GM21786 (cell line): ENCODE data around the gene FGF22.

Source experiments
- ATAC-seq: cut with Tn5 transposase; IDR thresholded peaks from one replicate; pipeline ENCODE4 v1.9.1; 2021; ENCODE audit not compliant: unreplicated experiment

The FGF22 gene

DNA sequence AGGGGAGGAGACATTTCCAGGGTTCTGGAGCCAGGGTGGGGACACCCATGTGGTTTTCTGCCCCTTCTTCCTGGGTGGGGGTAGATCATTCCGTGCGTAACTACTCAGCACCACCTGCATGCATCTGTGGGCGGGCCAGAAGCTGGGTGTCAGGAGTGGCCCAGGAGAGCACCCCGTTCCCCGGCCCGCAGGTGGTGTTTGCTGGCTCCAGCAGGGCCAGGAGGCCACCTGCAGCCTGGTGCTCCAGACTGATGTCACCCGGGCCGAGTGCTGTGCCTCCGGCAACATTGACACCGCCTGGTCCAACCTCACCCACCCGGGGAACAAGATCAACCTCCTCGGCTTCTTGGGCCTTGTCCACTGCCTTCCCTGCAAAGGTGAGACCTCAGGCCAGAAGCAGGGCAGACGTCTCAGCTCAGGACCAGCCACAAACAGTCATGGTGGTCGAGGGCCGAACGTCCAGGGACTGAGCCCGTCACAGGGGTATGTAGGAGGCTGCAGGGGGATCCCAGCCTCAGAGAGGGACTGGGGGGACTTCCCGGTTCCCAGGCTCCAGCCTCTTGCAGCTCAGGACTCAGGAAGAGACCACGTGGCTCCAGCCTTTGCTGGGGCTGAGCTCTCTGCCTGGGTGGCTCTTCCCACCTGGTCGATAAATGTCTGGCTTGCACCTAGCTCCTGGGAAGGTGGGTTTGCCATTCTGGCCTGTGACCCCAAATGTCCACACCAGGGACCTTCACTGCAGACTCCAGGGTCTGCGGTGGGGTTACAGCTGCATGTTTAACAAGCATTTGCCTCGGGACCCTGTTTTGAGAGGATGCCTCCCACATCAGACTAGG, 38.1 kb downstream of the FGF22 start:
- ATAC-seq, result no peak

- ATAC-seq, result no peak
Measured at GRCh38 chr19:678791-679388, 39.2 kb downstream of the FGF22 start.

DNA sequence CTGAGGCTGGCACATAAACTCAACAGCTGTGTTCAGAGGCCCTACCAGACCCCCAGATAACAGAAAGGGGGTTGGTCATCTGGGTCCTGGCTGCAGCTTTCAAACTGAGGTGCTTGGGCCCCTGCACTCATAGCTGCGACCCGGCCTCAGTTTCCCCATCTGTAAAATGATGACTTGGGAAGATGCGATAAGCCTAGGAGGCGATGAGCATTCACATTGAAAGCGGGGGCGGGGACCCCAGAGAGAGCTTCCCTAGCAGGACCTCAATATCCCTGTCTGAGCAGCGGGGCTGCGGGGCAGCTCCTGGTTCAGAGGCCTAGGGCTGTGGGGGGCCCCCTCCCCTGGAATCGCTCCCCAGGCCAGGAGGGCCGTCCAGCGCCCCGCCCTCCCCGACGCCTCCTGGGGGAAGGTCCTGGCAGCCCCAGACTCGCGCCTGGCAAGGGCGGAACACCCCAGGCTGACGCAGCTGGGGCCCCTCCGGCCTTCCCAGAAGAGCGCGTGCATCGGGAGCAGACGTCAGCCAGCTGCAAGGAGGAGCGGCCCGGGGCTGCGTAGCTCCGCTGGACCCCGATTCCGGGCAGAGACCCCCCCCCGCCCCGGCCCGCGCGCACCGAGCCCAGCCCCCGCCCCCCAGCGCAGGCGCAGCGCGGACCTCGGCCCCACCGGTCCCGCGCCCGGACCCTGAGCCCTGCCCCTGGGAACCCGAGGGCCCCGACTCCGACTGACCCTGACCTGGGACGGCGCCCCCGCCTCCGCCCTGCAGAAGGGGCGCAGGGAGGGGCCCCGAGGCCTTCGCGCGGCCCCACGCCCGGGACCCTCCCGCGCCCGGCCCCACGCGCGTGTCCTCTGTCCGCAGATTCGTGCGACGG, 40.0 kb downstream of the FGF22 start:
- ATAC-seq, result no peak

DNA sequence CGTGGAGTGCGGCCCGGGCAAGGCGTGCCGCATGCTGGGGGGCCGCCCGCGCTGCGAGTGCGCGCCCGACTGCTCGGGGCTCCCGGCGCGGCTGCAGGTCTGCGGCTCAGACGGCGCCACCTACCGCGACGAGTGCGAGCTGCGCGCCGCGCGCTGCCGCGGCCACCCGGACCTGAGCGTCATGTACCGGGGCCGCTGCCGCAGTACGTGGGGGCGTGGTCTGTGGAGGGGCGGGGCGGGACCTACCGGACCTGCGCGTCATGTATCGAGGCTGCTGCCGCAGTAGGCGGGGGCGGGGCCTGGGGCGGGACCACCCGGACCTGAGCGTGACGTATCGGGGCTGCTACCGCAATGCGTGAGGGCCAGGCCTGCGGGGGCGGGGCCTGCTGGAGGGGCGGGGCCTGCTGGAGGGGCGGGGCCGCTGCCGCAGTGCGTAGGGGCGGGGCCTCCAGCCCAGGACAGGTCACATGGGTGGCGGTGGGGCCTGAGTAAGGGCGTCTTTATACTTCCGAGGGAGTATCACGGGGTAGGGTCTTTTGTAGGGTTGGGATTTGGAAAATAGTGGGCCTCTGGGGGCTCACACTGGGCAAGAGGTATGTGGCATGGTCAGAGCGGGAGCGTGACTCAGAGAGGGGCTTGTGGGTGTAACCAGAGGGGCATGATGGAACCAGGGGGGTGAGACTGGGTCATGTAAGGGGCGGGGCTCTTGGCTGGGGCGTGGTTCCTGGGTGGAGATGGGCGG, 40.8 kb downstream of the FGF22 start:
- peak; percentile 72 for ATAC-seq

DNA sequence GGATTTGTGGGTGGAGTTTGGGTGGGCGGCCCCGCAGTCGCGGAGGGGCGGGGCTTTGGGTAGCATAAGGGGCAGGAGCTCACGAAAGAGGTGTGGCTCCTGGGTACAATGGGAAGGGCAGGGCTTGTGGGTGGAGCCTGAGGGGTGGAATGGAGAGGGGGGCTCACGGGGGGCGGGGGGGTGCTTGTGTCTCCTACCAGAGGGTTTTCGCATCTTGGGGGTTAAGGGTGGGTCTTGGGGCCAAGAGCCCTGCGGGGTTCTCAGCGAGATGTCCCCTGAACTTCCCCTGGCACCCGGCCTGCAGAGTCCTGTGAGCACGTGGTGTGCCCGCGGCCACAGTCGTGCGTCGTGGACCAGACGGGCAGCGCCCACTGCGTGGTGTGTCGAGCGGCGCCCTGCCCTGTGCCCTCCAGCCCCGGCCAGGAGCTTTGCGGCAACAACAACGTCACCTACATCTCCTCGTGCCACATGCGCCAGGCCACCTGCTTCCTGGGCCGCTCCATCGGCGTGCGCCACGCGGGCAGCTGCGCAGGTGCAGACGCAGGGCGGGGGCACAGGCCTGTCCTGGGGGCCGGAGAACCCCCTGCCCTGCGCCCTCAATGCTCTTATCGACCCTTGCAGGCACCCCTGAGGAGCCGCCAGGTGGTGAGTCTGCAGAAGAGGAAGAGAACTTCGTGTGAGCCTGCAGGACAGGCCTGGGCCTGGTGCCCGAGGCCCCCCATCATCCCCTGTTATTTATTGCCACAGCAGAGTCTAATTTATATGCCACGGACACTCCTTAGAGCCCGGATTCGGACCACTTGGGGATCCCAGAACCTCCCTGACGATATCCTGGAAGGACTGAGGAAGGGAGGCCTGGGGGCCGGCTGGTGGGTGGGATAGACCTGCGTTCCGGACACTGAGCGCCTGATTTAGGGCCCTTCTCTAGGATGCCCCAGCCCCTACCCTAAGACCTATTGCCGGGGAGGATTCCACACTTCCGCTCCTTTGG, 41.6 kb downstream of the FGF22 start:
- no peak for ATAC-seq

DNA sequence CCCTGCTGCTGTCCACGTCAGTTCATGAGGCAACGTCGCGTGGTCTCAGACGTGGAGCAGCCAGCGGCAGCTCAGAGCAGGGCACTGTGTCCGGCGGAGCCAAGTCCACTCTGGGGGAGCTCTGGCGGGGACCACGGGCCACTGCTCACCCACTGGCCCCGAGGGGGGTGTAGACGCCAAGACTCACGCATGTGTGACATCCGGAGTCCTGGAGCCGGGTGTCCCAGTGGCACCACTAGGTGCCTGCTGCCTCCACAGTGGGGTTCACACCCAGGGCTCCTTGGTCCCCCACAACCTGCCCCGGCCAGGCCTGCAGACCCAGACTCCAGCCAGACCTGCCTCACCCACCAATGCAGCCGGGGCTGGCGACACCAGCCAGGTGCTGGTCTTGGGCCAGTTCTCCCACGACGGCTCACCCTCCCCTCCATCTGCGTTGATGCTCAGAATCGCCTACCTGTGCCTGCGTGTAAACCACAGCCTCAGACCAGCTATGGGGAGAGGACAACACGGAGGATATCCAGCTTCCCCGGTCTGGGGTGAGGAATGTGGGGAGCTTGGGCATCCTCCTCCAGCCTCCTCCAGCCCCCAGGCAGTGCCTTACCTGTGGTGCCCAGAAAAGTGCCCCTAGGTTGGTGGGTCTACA, 43.1 kb downstream of the FGF22 start:
- no peak for ATAC-seq

- no peak for ATAC-seq
Measured at GRCh38 chr19:685454-685931, 45.8 kb downstream of the FGF22 start.

- ATAC-seq, result no peak
Measured at GRCh38 chr19:686589-687297, 47.1 kb downstream of the FGF22 start.

GRCh38 chr19:687569-688166, 48.0 kb downstream of the FGF22 start:
- ATAC-seq, result no peak

GRCh38 chr19:688214-688613, 48.5 kb downstream of the FGF22 start:
- ATAC-seq, result no peak

DNA sequence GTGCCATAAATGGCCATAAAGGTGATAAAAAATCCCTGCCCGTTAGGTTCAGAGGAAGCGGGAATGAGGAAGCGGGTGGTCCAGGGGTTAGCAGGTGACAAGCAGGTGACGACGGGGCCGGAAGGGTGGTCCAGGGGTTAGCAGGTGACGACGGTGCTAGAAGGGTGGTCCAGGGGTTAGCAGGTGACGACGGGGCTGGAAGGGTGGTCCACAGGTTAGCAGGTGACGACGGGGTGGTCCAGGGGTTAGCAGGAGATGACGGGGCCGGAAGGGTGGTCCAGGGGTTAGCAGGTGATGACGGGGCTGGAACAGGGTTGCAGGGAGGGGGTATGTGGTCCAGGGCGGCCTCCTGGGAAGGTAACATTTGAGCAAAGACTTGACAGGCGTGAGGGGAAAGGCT, 49.3 kb downstream of the FGF22 start:
- no peak for ATAC-seq

GRCh38 chr19:690203-690602, 50.5 kb downstream of the FGF22 start:
- no peak for ATAC-seq
